ENCODE measurements around the gene LASP1.

The LASP1 gene, protein sequence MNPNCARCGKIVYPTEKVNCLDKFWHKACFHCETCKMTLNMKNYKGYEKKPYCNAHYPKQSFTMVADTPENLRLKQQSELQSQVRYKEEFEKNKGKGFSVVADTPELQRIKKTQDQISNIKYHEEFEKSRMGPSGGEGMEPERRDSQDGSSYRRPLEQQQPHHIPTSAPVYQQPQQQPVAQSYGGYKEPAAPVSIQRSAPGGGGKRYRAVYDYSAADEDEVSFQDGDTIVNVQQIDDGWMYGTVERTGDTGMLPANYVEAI

DNA sequence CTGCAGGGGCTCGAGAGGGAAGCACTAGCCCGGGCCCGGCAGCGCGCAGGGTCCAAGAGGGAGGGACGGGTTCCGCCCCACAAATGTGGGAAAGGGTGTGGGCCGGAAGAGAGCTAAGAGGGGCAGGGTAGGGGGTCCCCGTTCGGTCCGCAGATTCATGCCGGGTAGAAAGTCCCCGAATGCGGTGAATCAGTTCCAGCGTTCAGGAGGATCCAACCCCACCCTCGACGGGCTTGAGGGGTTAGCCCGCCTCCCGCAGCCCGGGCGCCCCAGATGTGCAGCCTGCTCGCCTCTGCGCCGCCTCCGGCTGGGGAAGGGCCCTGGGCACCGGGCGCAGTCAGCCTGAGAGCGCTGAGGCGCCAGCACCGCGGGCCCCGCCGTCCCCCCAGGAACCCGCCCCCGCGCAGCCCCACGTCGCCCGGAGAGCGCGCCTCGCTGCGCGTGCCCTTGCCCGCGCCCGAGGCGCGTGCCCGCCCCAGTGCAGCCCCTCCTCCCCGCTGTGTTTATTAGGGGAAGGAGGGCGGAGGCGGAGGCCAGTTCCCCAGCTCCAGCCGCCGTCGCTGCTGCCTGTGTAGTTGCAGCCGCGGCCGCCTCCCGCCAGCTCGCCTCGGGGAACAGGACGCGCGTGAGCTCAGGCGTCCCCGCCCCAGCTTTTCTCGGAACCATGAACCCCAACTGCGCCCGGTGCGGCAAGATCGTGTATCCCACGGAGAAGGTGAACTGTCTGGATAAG lies at the start of gene LASP1:
Gene LASP1, plus strand, starts transcription at position 533 of the 733 bp plus-strand sequence. Its CDS starts 132 bp downstream, at position 665.
- DNase-seq (ENCODE audit: insufficient read length, low spot score) (peak; percentile 93), FAIRE-seq (no peak)
- TF ChIP-seq, protein P1, sequence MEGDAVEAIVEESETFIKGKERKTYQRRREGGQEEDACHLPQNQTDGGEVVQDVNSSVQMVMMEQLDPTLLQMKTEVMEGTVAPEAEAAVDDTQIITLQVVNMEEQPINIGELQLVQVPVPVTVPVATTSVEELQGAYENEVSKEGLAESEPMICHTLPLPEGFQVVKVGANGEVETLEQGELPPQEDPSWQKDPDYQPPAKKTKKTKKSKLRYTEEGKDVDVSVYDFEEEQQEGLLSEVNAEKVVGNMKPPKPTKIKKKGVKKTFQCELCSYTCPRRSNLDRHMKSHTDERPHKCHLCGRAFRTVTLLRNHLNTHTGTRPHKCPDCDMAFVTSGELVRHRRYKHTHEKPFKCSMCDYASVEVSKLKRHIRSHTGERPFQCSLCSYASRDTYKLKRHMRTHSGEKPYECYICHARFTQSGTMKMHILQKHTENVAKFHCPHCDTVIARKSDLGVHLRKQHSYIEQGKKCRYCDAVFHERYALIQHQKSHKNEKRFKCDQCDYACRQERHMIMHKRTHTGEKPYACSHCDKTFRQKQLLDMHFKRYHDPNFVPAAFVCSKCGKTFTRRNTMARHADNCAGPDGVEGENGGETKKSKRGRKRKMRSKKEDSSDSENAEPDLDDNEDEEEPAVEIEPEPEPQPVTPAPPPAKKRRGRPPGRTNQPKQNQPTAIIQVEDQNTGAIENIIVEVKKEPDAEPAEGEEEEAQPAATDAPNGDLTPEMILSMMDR (IDR thresholded peaks at IDR 0.05; ENCODE audit: insufficient read depth, missing control alignments) = no peak

DNA sequence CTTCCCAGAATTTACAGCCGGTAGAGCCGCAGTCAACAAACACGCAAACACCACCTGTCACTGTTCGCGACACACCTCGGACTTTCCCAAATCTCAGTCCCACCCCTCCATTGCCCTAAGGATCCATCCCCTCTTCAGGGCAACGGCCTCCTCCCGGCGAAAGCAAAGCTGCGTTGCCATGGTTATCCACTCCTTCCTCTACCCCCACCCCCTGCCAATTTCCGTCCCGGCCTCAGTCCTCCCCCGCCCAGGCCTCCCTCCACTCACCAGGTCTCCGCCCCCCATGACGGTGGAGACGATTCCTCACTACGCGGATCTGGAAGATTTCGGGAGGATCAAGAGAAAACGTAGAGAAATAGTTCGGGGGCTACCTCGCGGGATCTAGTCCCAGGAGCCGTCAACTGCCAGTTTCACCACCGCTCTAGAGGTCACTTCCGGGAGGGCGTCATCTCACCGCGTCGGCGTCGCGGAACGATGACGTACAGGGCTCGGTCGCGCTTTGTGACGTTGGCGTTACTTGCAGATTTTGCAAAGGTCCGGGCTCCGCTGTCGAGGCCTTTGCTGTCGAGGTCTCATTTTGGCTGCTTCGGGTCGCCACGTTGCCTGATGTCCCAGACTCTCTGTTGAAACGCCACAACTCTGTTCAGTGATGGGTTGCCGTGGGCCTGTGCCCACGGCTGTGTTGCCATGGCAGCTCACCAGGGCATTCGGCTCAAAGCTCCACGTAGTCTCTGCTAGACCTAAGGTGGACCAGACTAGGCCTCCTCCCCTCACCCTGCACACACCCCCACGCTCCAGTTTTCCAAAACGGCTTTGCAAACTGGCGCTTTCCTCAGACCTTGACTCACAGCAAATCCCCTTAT lies 44.7 kb upstream of the LASP1 start, which contains the start of gene CWC25:
Gene CWC25, minus strand, starts transcription at position 423 of the 863 bp plus-strand sequence. Its CDS starts 138 bp downstream, at position 285.
- TF ChIP-seq, protein P1 (IDR thresholded peaks at IDR 0.05; ENCODE audit: insufficient read depth, missing control alignments) = no peak
- FAIRE-seq (no peak), DNase-seq (ENCODE audit: insufficient read length, low spot score) (peak; percentile 81)

DNA sequence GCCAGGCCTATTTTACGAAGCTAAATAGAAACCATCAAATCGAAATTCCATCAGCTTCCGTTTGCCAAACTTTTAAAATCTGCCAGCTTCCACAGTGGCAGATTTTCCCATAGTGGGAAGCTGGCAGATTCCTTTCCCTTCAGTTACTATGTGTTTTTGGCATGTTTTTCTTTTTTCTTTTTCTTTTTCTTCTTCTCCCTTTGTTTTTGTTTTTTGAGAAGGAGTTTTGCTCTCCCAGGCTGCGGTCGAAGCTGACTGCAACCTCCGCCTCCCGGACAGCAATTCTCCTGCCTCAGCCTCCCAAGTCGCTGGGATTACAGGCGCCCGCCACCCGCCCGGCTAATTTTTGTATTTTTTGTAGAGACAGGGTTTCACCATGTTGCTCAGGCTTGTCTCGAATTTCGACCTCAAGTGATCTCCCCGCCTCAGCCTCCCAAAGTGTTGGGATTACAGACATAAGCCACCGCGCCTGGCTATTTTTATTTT lies 44.1 kb upstream of the LASP1 start:
- TF ChIP-seq, protein P1 (IDR thresholded peaks at IDR 0.05; ENCODE audit: insufficient read depth, missing control alignments) = no peak
- DNase-seq (ENCODE audit: insufficient read length, low spot score) (no peak), FAIRE-seq (no peak)

DNA sequence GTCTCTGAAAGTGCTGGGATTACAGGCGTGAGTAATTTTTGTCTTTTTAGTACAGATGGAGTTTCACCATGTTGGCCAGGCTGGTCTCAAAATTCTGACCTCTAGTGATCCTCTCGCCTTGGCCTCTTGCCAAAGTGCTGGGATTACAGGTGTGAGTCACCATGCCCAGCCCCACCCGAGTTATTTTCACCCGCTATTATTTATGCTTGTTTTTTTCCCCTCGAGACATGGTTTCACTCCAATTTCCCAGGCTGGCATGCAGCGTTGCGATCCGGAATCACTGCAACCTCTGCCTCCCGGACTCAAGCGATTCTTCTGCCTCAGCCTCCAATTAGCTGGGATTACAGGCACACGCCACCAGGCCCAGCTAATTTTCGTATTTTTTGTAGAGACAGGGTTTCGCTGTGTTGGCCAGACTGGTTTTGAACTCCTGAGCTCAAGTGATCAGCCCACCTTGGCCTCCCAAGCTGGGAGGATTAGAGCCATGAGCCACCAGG lies 25.5 kb upstream of the LASP1 start:
- TF ChIP-seq, protein P1 (IDR thresholded peaks at IDR 0.05; ENCODE audit: insufficient read depth, missing control alignments) = no peak
- no peak for FAIRE-seq
- no peak for DNase-seq (ENCODE audit: insufficient read length, low spot score)

DNA sequence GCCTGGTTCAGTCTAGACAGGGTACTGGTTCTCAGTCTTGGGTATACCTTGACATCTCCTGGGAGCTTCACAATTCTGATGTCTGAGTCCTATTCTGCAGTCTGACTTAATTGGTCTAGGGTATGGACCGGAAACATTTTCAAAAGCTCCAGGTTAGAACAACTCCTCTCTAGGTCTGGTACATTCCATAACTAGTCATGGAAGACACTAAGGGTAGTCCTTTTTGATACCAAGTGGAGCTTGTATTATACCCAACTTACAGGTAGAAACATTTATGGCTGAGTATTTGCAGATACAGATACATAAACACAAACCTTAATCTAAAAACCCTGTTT lies 21.3 kb upstream of the LASP1 start:
- TF ChIP-seq, protein P1 (IDR thresholded peaks at IDR 0.05; ENCODE audit: insufficient read depth, missing control alignments) = no peak
- no peak for FAIRE-seq
- no peak for DNase-seq (ENCODE audit: insufficient read length, low spot score)

DNA sequence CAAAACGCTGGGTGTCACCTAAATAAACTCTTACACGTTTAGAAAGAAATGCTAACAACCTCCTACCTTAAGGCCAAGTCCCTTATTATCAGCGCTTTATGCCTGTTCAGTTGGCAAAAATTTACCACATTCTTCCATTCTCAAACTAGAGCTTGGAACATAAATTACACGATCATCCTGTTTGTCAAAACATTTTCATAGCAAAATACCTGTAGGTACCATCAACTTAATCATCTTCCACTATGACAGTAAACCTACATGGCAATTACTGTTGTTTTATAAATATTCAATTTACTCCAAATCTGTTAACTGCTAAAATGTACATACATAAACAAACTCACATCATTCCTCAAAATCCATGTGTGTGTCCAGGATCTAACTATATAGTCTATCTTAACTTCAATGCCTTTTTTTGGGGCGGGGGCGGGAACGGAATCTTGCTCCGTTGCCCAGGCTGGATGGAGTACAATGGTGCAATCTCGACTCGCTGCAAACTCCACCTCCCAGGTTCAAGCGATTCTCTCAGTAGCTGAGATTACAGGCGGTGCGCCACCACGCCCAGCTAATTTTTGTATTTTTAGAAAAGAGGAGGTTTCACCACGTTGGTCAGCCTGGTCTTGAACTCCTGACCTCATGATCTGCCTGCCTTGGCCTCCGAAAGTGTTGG lies 20.8 kb upstream of the LASP1 start:
- DNase-seq (ENCODE audit: insufficient read length, low spot score) (no peak), FAIRE-seq (no peak)
- TF ChIP-seq, protein P1 (IDR thresholded peaks at IDR 0.05; ENCODE audit: insufficient read depth, missing control alignments) = no peak

Data from D721Med (cell line).